Endodermal cell (in vitro differentiated cells): ENCODE data around the gene MAPK8IP2. TPM values are rescaled to one million over a fixed set of nuclear protein-coding genes. Genes with fewer than 3 reads are reported as not detected.

ENCODE experiments used
- DNase-seq: peaks from one replicate; pipeline ENCODE4 v3.0.0-alpha.2; 2017
- H3K27ac ChIP-seq: 2 replicates; pipeline ENCODE4 v1.5.1; 2013; ENCODE audit warnings: mild to moderate bottlenecking, low read depth, low read length, moderate library complexity
- H3K27me3 ChIP-seq: 2 replicates; pipeline ENCODE4 v1.6.1; 2013; ENCODE audit warnings: mild to moderate bottlenecking, low read length, moderate library complexity; ENCODE audit not compliant: insufficient read depth, control insufficient read depth, poor library complexity, severe bottlenecking
- H3K36me3 ChIP-seq: 2 replicates; pipeline ENCODE4 v1.7.0; 2013; ENCODE audit warnings: mild to moderate bottlenecking, low read length, moderate library complexity; ENCODE audit not compliant: control insufficient read depth, insufficient read depth
- H3K4me1 ChIP-seq: one replicate; pipeline ENCODE4 v1.7.0; 2013; ENCODE audit warnings: low read length; ENCODE audit not compliant: control insufficient read depth, insufficient read depth
- H3K4me3 ChIP-seq: 2 replicates; pipeline ENCODE4 v1.5.1; 2013; ENCODE audit warnings: mild to moderate bottlenecking, low read length, moderate library complexity
- H3K9ac ChIP-seq: 2 replicates; pipeline ENCODE4 v1.6.1; 2013; ENCODE audit warnings: mild to moderate bottlenecking, low read length, moderate library complexity; ENCODE audit not compliant: poor library complexity, severe bottlenecking; ENCODE audit errors: extremely low read depth
- H3K9me3 ChIP-seq: 2 replicates; pipeline ENCODE4 v1.6.1; 2013; ENCODE audit warnings: mild to moderate bottlenecking, low read length, moderate library complexity; ENCODE audit not compliant: control insufficient read depth
- H3K27ac Mint-ChIP-seq: 2 replicates; pipeline ENCODE4 v1.8.0; 2020; ENCODE audit warnings: mixed read lengths
- H3K27me3 Mint-ChIP-seq: 2 replicates; pipeline ENCODE4 v1.8.0; 2021; ENCODE audit warnings: mild to moderate bottlenecking, mixed read lengths; ENCODE audit not compliant: insufficient read depth
- H3K36me3 Mint-ChIP-seq: 2 replicates; pipeline ENCODE4 v1.8.0; 2020; ENCODE audit warnings: low read depth, mixed read lengths
- H3K4me1 Mint-ChIP-seq: 2 replicates; pipeline ENCODE4 v1.8.0; 2020; ENCODE audit warnings: mixed read lengths
- H3K4me3 Mint-ChIP-seq: 2 replicates; pipeline ENCODE4 v1.8.0; 2020; ENCODE audit warnings: mild to moderate bottlenecking, moderate library complexity, mixed read lengths
- H3K9me3 Mint-ChIP-seq: 2 replicates; pipeline ENCODE4 v1.8.0; 2020; ENCODE audit warnings: mild to moderate bottlenecking, mixed read lengths
- CTCF ChIP-seq: fragments of 200-600 bp; sonication (generic); conservative IDR thresholded peaks from 2 replicates; pipeline ENCODE4 v1.5.0; 2021; ENCODE audit warnings: antibody characterized with exemption, mild to moderate bottlenecking
- WGBS, 2 experiments: methylation state at CpG; one replicate each; pipeline versions ENCODE4 v1.1.5 to v1.1.7; 2013; ENCODE audit warnings: missing lambda C conversion rate in 2 of 2, mixed read lengths in 1 of 2; ENCODE audit not compliant: insufficient coverage in 1 of 2, insufficient read length in 1 of 2; 5-methylcytosine and 5-hydroxymethylcytosine counted together
- total RNA-seq, 2 donors: library from RNA; stranded (reverse); fragmentation: NEBNext Ultra II Directional in 1 of 2; extraction: Animal tissue kit (Norgen Biotek cat#: 25700) in 1 of 2; gene quantifications; 2 replicates in 1 of 2; 3 replicates in 1 of 2; pipeline ENCODE4 v1.2.1, GENCODE V29; 2021

MAPK8IP2 gene
- total RNA-seq, 2 donors from 2014 or later, result 1.2 to 1.4 TPM

GRCh38 chr22:50599816-50600455, 657 bp upstream of the MAPK8IP2 start:
- Histone ChIP-seq H3K9me3 (no peaks in the 10 kb centered on the region), H3K27me3 (peaks cover 83% of the 10 kb centered on the region), H3K4me1 (no peaks in the 10 kb centered on the region), H3K9ac (no peak overlapping the region), H3K27ac (no peak overlapping the region), H3K4me3 (no peak overlapping the region), H3K36me3 (no peaks in the 10 kb centered on the region)
- H3K9me3 Mint-ChIP-seq, result no peaks in the 10 kb centered on the region
- DNase-seq, result peak; percentile 91
- H3K27me3 Mint-ChIP-seq, result peaks cover 83% of the 10 kb centered on the region
- TF ChIP-seq CTCF, result no peak
- H3K36me3 Mint-ChIP-seq, result no peaks in the 10 kb centered on the region
- no peak overlapping the region for H3K27ac Mint-ChIP-seq
- H3K4me1 Mint-ChIP-seq, result no peaks in the 10 kb centered on the region
- 20 to 30% methylated on average over 20 to 52 of the region's 52 CpGs for WGBS, 2 experiments
- peak overlapping the region; percentile 45 for H3K4me3 Mint-ChIP-seq

- H3K27me3 Mint-ChIP-seq, result peaks cover 89% of the 10 kb centered on the region
- H3K4me1 Mint-ChIP-seq, result no peaks in the 10 kb centered on the region
- no peak for TF ChIP-seq CTCF
- H3K4me1 ChIP-seq, result no peaks in the 10 kb centered on the region
- whole genome bisulfite sequencing, 2 experiments, result 14 to 18% methylated on average over 9 to 40 of the region's 52 CpGs
- H3K4me3 ChIP-seq, result no peak overlapping the region
- no peak overlapping the region for H3K9ac ChIP-seq
- no peaks in the 10 kb centered on the region for H3K36me3 ChIP-seq
- peak overlapping the region; percentile 46 for H3K4me3 Mint-ChIP-seq
- H3K36me3 Mint-ChIP-seq, result no peaks in the 10 kb centered on the region
- DNase-seq, result peak; percentile 55
- no peak overlapping the region for H3K27ac Mint-ChIP-seq
- no peaks in the 10 kb centered on the region for H3K9me3 Mint-ChIP-seq
- H3K27ac ChIP-seq, result peak overlapping the region; percentile 32
- H3K27me3 ChIP-seq, result peaks cover 91% of the 10 kb centered on the region
- H3K9me3 ChIP-seq, result no peaks in the 10 kb centered on the region
These were observed 525 bp downstream of the MAPK8IP2 start for GRCh38 chr22:50600967-50601668.

GRCh38 chr22:50601669-50602337, 1.2 kb downstream of the MAPK8IP2 start:
- H3K27ac ChIP-seq, result no peak overlapping the region
- H3K4me3 Mint-ChIP-seq, result peak overlapping the region; percentile 46
- DNase-seq, result no peak
- H3K9ac ChIP-seq, result no peak overlapping the region
- no peaks in the 10 kb centered on the region for H3K9me3 Mint-ChIP-seq
- no peaks in the 10 kb centered on the region for H3K4me1 Mint-ChIP-seq
- H3K27ac Mint-ChIP-seq, result no peak overlapping the region
- TF ChIP-seq CTCF, result no peak
- no peaks in the 10 kb centered on the region for H3K4me1 ChIP-seq
- WGBS, 2 experiments, result 53 to 68% methylated on average over 5 to 12 of the region's 12 CpGs
- H3K27me3 ChIP-seq, result peaks cover 91% of the 10 kb centered on the region
- H3K36me3 Mint-ChIP-seq, result no peaks in the 10 kb centered on the region
- peaks cover 89% of the 10 kb centered on the region for H3K27me3 Mint-ChIP-seq
- no peaks in the 10 kb centered on the region for H3K36me3 ChIP-seq
- H3K9me3 ChIP-seq, result no peaks in the 10 kb centered on the region
- no peak overlapping the region for H3K4me3 ChIP-seq
